Hematopoietic multipotent progenitor cell treated with erythropoietin and hydrocortisone succinate and interleukin-3 and kit ligand, for 15 days (in vitro differentiated cells): ENCODE measurements around the gene C5orf15.
"Not testable (repeated sequence)": the region's sequence is repeated elsewhere in the genome, so short reads cannot be mapped to it uniquely, and the experiment has no call there.

Experiments used
- DNase-seq: peaks from one replicate; pipeline ENCODE4 v3.0.0-alpha.2; 2015; ENCODE audit warnings: low spot score

The C5orf15 gene

GRCh38 chr5:133994297-133994989 is 26.0 kb upstream of the C5orf15 start:
- DNase-seq = no peak

GRCh38 chr5:133993185-133993936 is 24.9 kb upstream of the C5orf15 start:
- no peak for DNase-seq

GRCh38 chr5:133992429-133993155 is 24.2 kb upstream of the C5orf15 start:
- no peak for DNase-seq

- DNase-seq = no peak
Measured at GRCh38 chr5:133991171-133991910, 22.9 kb upstream of the C5orf15 start.

GRCh38 chr5:133990396-133990795 is 22.0 kb upstream of the C5orf15 start:
- DNase-seq = no peak

- no peak for DNase-seq
Measured at GRCh38 chr5:133985540-133986180, 17.2 kb upstream of the C5orf15 start.

- no peak for DNase-seq
Measured at GRCh38 chr5:133983674-133984073, 15.2 kb upstream of the C5orf15 start.

- DNase-seq = no peak
Measured at GRCh38 chr5:133981714-133982113, 13.3 kb upstream of the C5orf15 start.

GRCh38 chr5:133980652-133981051 is 12.2 kb upstream of the C5orf15 start:
- DNase-seq = no peak

GRCh38 chr5:133978943-133979342 is 10.5 kb upstream of the C5orf15 start:
- no peak for DNase-seq

GRCh38 chr5:133977858-133978257 is 9.4 kb upstream of the C5orf15 start:
- no peak for DNase-seq

- DNase-seq = no peak
Measured at GRCh38 chr5:133977161-133977787, 8.8 kb upstream of the C5orf15 start.

GRCh38 chr5:133975546-133975945 is 7.1 kb upstream of the C5orf15 start:
- DNase-seq = not testable (repeated sequence)

- DNase-seq = no peak
Measured at GRCh38 chr5:133974142-133974541, 5.7 kb upstream of the C5orf15 start.

GRCh38 chr5:133970325-133970909 is 2.0 kb upstream of the C5orf15 start:
- no peak for DNase-seq

- no peak for DNase-seq
Measured at GRCh38 chr5:133969654-133970324, 1.4 kb upstream of the C5orf15 start.

GRCh38 chr5:133967698-133968203 is 674 bp downstream of the C5orf15 start:
- peak; percentile 38 for DNase-seq

GRCh38 chr5:133967124-133967523 is 1.3 kb downstream of the C5orf15 start:
- no peak for DNase-seq

- no peak for DNase-seq
Measured at GRCh38 chr5:133966090-133966489, 2.3 kb downstream of the C5orf15 start.

GRCh38 chr5:133963493-133964128 is 4.8 kb downstream of the C5orf15 start:
- DNase-seq = no peak
